ENCODE measurements around the gene SLC38A9. TPM values are rescaled to one million over a fixed set of nuclear protein-coding genes. Genes with fewer than 3 reads are reported as not detected.

The SLC38A9 gene
- total and polyA plus RNA-seq, 9 of the 15 experiments (the other 6 are each of a cell fraction or from before 2014, with no cell fraction given), result 14.0 to 34.5 (median 20.7) TPM

GRCh38 chr5:55712023-55712859, at the start of gene SLC38A9 (continued):
- TF ChIP-seq JUN (IDR thresholded peaks at IDR 0.05; ENCODE audit: borderline replicate concordance, low read depth, low read length) (0 out of 2 replicates have a peak, but pooled peaks have one; percentile 7), JUN (CRISPR knock-in tag; IDR thresholded peaks at IDR 0.05; ENCODE audit: borderline replicate concordance) (no peak), C11orf30 (IDR thresholded peaks at IDR 0.05; ENCODE audit: low read depth) (peak; percentile 91), EP400 (IDR thresholded peaks at IDR 0.05) (peak; percentile 75), PKNOX1 (IDR thresholded peaks at IDR 0.05) (peak; percentile 96), ZBTB40 (IDR thresholded peaks at IDR 0.05) (peak; percentile 82), ZBTB40 (CRISPR knock-in tag; IDR thresholded peaks at IDR 0.05) (no peak), ZNF830 (CRISPR knock-in tag; IDR thresholded peaks at IDR 0.05) (0 out of 2 replicates have a peak, but pooled peaks have one; percentile 24), ZNF507 (tag; conservative IDR thresholded peaks at IDR 0.05) (no peak), NKRF (IDR thresholded peaks at IDR 0.05; ENCODE audit: borderline replicate concordance) (peak; percentile 39; the same call in 1 of the 2 replicates), ZNF695 (CRISPR knock-in tag; IDR thresholded peaks at IDR 0.05) (no peak), CREB3L1 (IDR thresholded peaks at IDR 0.05; ENCODE audit: borderline replicate concordance, low read depth) (peak; percentile 81; the same call in 1 of the 2 replicates), MAFG (tag; conservative IDR thresholded peaks at IDR 0.05) (peak; percentile 79)
